ENCODE measurements around the gene PTPRS.
"Not testable (repeated sequence)": the region's sequence is repeated elsewhere in the genome, so short reads cannot be mapped to it uniquely, and the experiment has no call there.

The PTPRS gene

GRCh38 chr19:5381197-5381596 lies 40.6 kb upstream of the PTPRS start:
- not testable (repeated sequence) for DNase-seq; H3K9ac ChIP-seq (ENCODE audit: low read length); H3K4me2 ChIP-seq (ENCODE audit: low read length); H2BK120ac ChIP-seq (ENCODE audit: insufficient read depth, low read length, poor library complexity); H2AK5ac ChIP-seq (ENCODE audit: low read length); H2BK5ac ChIP-seq (ENCODE audit: low read depth, low read length, poor library complexity); H3K4me3 ChIP-seq (ENCODE audit: low read depth, low read length); H3K18ac ChIP-seq (ENCODE audit: low read length); H3K27ac ChIP-seq (ENCODE audit: low read depth, low read length); H3K4me1 ChIP-seq (ENCODE audit: control insufficient read depth in 1 of 2, insufficient read depth in 2 of 2, low read length in 2 of 2); H3K4ac ChIP-seq (ENCODE audit: low read depth, low read length); H3K79me1 ChIP-seq (ENCODE audit: low read length); H3K79me2 ChIP-seq (ENCODE audit: control insufficient read depth, insufficient read depth, low read length, poor library complexity); H3K36me3 ChIP-seq (ENCODE audit: control insufficient read depth in 1 of 2, insufficient read depth in 2 of 2, low read length in 2 of 2); H2AFZ ChIP-seq (ENCODE audit: insufficient read depth, low read length, poor library complexity); H4K12ac ChIP-seq (ENCODE audit: low read depth, low read length); H3K14ac ChIP-seq (ENCODE audit: low read length); H3K9me3 ChIP-seq (ENCODE audit: insufficient read depth, low read depth, low read length); H4K91ac ChIP-seq (ENCODE audit: low read depth, low read length); H3K27me3 ChIP-seq (ENCODE audit: insufficient read depth, low read length); H2BK12ac ChIP-seq (ENCODE audit: low read length); H3K23ac ChIP-seq (ENCODE audit: low read length); H4K8ac ChIP-seq (ENCODE audit: low read depth, low read length)
- WGBS (ENCODE audit: extremely low coverage, insufficient coverage, insufficient read length) = no CpG with 5 or more reads among the region's 6 CpGs

GRCh38 chr19:5380215-5380919 lies 39.8 kb upstream of the PTPRS start:
- H2AFZ ChIP-seq (ENCODE audit: insufficient read depth, low read length, poor library complexity) = no peak overlapping the region

GRCh38 chr19:5376928-5377327 lies 36.3 kb upstream of the PTPRS start:
- H3K4me2 ChIP-seq (ENCODE audit: low read length) = no peak overlapping the region
- H2AK5ac ChIP-seq (ENCODE audit: low read length) = no peak overlapping the region
- no peak overlapping the region for H2BK120ac ChIP-seq (ENCODE audit: insufficient read depth, low read length, poor library complexity)
- H3K79me2 ChIP-seq (ENCODE audit: control insufficient read depth, insufficient read depth, low read length, poor library complexity) = no peaks in the 10 kb centered on the region
- no peak overlapping the region for H3K9ac ChIP-seq (ENCODE audit: low read length)
- H2BK12ac ChIP-seq (ENCODE audit: low read length) = no peak overlapping the region
- no peak overlapping the region for H2AFZ ChIP-seq (ENCODE audit: insufficient read depth, low read length, poor library complexity)
- no peak overlapping the region for H3K23ac ChIP-seq (ENCODE audit: low read length)
- no peak overlapping the region for H4K91ac ChIP-seq (ENCODE audit: low read depth, low read length)
- H4K12ac ChIP-seq (ENCODE audit: low read depth, low read length) = no peak overlapping the region
- no peaks in the 10 kb centered on the region for H3K36me3 ChIP-seq (ENCODE audit: control insufficient read depth in 1 of 2, insufficient read depth in 2 of 2, low read length in 2 of 2)
- no peak for DNase-seq
- no CpG with 5 or more reads among the region's 4 CpGs for WGBS (ENCODE audit: extremely low coverage, insufficient coverage, insufficient read length)
- H3K9me3 ChIP-seq (ENCODE audit: insufficient read depth, low read depth, low read length) = peaks cover 10% of the 10 kb centered on the region
- no peak overlapping the region for H3K18ac ChIP-seq (ENCODE audit: low read length)
- H3K79me1 ChIP-seq (ENCODE audit: low read length) = no peaks in the 10 kb centered on the region
- no peaks in the 10 kb centered on the region for H3K4me1 ChIP-seq (ENCODE audit: control insufficient read depth in 1 of 2, insufficient read depth in 2 of 2, low read length in 2 of 2)
- H3K4ac ChIP-seq (ENCODE audit: low read depth, low read length) = no peak overlapping the region
- H3K27ac ChIP-seq (ENCODE audit: low read depth, low read length) = no peak overlapping the region
- H3K27me3 ChIP-seq (ENCODE audit: insufficient read depth, low read length) = no peaks in the 10 kb centered on the region
- no peak overlapping the region for H3K4me3 ChIP-seq (ENCODE audit: low read depth, low read length)
- no peak overlapping the region for H3K14ac ChIP-seq (ENCODE audit: low read length)
- H2BK5ac ChIP-seq (ENCODE audit: low read depth, low read length, poor library complexity) = no peak overlapping the region
- H4K8ac ChIP-seq (ENCODE audit: low read depth, low read length) = no peak overlapping the region

More at GRCh38 chr19:5380215-5380919, 39.8 kb upstream of the PTPRS start:
- Histone ChIP-seq H4K12ac (ENCODE audit: low read depth, low read length) (no peak overlapping the region), H2AK5ac (ENCODE audit: low read length) (no peak overlapping the region), H2BK5ac (ENCODE audit: low read depth, low read length, poor library complexity) (no peak overlapping the region), H3K4me1 (ENCODE audit: control insufficient read depth in 1 of 2, insufficient read depth in 2 of 2, low read length in 2 of 2) (no peaks in the 10 kb centered on the region), H2BK120ac (ENCODE audit: insufficient read depth, low read length, poor library complexity) (no peak overlapping the region), H3K79me1 (ENCODE audit: low read length) (no peaks in the 10 kb centered on the region), H3K4ac (ENCODE audit: low read depth, low read length) (no peak overlapping the region), H3K9me3 (ENCODE audit: insufficient read depth, low read depth, low read length) (peaks cover 3% of the 10 kb centered on the region), H4K8ac (ENCODE audit: low read depth, low read length) (no peak overlapping the region), H3K4me2 (ENCODE audit: low read length) (no peak overlapping the region), H2BK12ac (ENCODE audit: low read length) (no peak overlapping the region), H3K23ac (ENCODE audit: low read length) (no peak overlapping the region), H3K27ac (ENCODE audit: low read depth, low read length) (no peak overlapping the region), H3K9ac (ENCODE audit: low read length) (no peak overlapping the region), H3K79me2 (ENCODE audit: control insufficient read depth, insufficient read depth, low read length, poor library complexity) (no peaks in the 10 kb centered on the region), H3K18ac (ENCODE audit: low read length) (no peak overlapping the region), H3K36me3 (ENCODE audit: control insufficient read depth in 1 of 2, insufficient read depth in 2 of 2, low read length in 2 of 2) (no peaks in the 10 kb centered on the region), H3K14ac (ENCODE audit: low read length) (no peak overlapping the region), H3K27me3 (ENCODE audit: insufficient read depth, low read length) (no peaks in the 10 kb centered on the region), H4K91ac (ENCODE audit: low read depth, low read length) (no peak overlapping the region), H3K4me3 (ENCODE audit: low read depth, low read length) (no peak overlapping the region)
- WGBS (ENCODE audit: extremely low coverage, insufficient coverage, insufficient read length) = no CpG with 5 or more reads among the region's 9 CpGs
- no peak for DNase-seq

GRCh38 chr19:5372572-5373200 lies 32.1 kb upstream of the PTPRS start:
- Histone ChIP-seq H3K23ac (ENCODE audit: low read length) (no peak overlapping the region), H3K4me2 (ENCODE audit: low read length) (no peak overlapping the region), H4K12ac (ENCODE audit: low read depth, low read length) (no peak overlapping the region), H2AFZ (ENCODE audit: insufficient read depth, low read length, poor library complexity) (no peak overlapping the region), H3K9ac (ENCODE audit: low read length) (no peak overlapping the region), H3K14ac (ENCODE audit: low read length) (no peak overlapping the region), H3K4me1 (ENCODE audit: control insufficient read depth in 1 of 2, insufficient read depth in 2 of 2, low read length in 2 of 2) (no peaks in the 10 kb centered on the region), H3K4ac (ENCODE audit: low read depth, low read length) (no peak overlapping the region), H2AK5ac (ENCODE audit: low read length) (no peak overlapping the region), H3K27ac (ENCODE audit: low read depth, low read length) (no peak overlapping the region), H4K91ac (ENCODE audit: low read depth, low read length) (no peak overlapping the region), H2BK120ac (ENCODE audit: insufficient read depth, low read length, poor library complexity) (no peak overlapping the region), H3K27me3 (ENCODE audit: insufficient read depth, low read length) (no peaks in the 10 kb centered on the region), H2BK12ac (ENCODE audit: low read length) (no peak overlapping the region), H4K8ac (ENCODE audit: low read depth, low read length) (no peak overlapping the region), H3K9me3 (ENCODE audit: insufficient read depth, low read depth, low read length) (peaks cover 12% of the 10 kb centered on the region), H3K36me3 (ENCODE audit: control insufficient read depth in 1 of 2, insufficient read depth in 2 of 2, low read length in 2 of 2) (no peaks in the 10 kb centered on the region), H3K79me2 (ENCODE audit: control insufficient read depth, insufficient read depth, low read length, poor library complexity) (no peaks in the 10 kb centered on the region), H2BK5ac (ENCODE audit: low read depth, low read length, poor library complexity) (no peak overlapping the region), H3K18ac (ENCODE audit: low read length) (no peak overlapping the region), H3K4me3 (ENCODE audit: low read depth, low read length) (peak overlapping the region; percentile 21), H3K79me1 (ENCODE audit: low read length) (no peaks in the 10 kb centered on the region)
- no CpG with 5 or more reads among the region's 4 CpGs for WGBS (ENCODE audit: extremely low coverage, insufficient coverage, insufficient read length)
- DNase-seq = no peak

Measured in trophoblast cell (in vitro differentiated cells and primary cell).